ENCODE results near the gene SH3D19. TPM values are rescaled to one million over a fixed set of nuclear protein-coding genes. Genes with fewer than 3 reads are reported as not detected.

The SH3D19 gene
- polyA plus RNA-seq, 2 of the 4 experiments (the other 2 are of a cell fraction) = 15.3 to 22.9 TPM

DNA sequence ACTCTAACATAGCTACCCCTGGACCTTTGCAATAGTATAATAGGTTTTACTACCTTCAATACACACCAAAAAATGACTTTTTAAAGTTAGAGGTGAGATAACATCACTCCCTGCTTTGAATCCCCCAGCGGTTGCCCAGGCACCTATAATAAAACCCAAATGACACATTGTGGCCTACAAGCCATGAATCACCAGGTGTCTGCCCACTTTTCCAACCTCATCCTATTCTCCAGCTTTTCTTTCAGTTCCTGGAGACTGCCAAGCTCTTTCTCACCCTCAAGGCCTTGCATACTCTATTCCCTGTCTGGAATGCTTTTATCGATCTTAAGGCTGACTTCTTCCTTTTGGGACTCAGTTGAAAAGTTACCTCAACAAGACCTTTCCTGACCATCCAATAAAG, 64.9 kb downstream of the SH3D19 start:
- Histone ChIP-seq H3K9me3 (no peaks in the 10 kb centered on the region), H3K4me1 (0 out of 3 replicates have a peak, but pooled peaks cover 3% of the 10 kb centered on the region), H3K4me2 (no peak overlapping the region), H3K4me3 (no peak overlapping the region), H3K27ac (no peak overlapping the region)
- ATAC-seq = no peak
- ChIA-PET POLR2A (no interaction called here), CTCF (no interaction called here)
- no peak for FAIRE-seq
- no peak for DNase-seq (ENCODE audit: low read depth in 1 of 2, low spot score in 1 of 2)
- TF ChIP-seq TP53 (CRISPR knock-in tag; IDR thresholded peaks at IDR 0.05) (no peak), POLR2A (IDR thresholded peaks at IDR 0.05; ENCODE audit: low read length) (no peak), FOSL2 (IDR thresholded peaks at IDR 0.05) (no peak), FOSL2 (CRISPR knock-in tag; IDR thresholded peaks at IDR 0.05) (no peak), NR3C1 (IDR thresholded peaks at IDR 0.05) (no peak), CEBPB (IDR thresholded peaks at IDR 0.05) (no peak), JUN (IDR thresholded peaks at IDR 0.05) (no peak), HOXB13 (CRISPR knock-in tag; IDR thresholded peaks at IDR 0.05; ENCODE audit: low read depth) (no peak), FOSB (CRISPR knock-in tag; IDR thresholded peaks at IDR 0.05) (no peak), BHLHE40 (IDR thresholded peaks at IDR 0.05; ENCODE audit: low read depth, low read length) (no peak), SMC3 (IDR thresholded peaks at IDR 0.05) (no peak)
- TF ChIP-seq, protein P1, sequence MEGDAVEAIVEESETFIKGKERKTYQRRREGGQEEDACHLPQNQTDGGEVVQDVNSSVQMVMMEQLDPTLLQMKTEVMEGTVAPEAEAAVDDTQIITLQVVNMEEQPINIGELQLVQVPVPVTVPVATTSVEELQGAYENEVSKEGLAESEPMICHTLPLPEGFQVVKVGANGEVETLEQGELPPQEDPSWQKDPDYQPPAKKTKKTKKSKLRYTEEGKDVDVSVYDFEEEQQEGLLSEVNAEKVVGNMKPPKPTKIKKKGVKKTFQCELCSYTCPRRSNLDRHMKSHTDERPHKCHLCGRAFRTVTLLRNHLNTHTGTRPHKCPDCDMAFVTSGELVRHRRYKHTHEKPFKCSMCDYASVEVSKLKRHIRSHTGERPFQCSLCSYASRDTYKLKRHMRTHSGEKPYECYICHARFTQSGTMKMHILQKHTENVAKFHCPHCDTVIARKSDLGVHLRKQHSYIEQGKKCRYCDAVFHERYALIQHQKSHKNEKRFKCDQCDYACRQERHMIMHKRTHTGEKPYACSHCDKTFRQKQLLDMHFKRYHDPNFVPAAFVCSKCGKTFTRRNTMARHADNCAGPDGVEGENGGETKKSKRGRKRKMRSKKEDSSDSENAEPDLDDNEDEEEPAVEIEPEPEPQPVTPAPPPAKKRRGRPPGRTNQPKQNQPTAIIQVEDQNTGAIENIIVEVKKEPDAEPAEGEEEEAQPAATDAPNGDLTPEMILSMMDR (IDR thresholded peaks at IDR 0.05) = no peak
- TF ChIP-seq, protein P2, sequence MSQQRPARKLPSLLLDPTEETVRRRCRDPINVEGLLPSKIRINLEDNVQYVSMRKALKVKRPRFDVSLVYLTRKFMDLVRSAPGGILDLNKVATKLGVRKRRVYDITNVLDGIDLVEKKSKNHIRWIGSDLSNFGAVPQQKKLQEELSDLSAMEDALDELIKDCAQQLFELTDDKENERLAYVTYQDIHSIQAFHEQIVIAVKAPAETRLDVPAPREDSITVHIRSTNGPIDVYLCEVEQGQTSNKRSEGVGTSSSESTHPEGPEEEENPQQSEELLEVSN (IDR thresholded peaks at IDR 0.05; ENCODE audit: borderline replicate concordance, low read depth) = no peak
- TF ChIP-seq, protein P3, sequence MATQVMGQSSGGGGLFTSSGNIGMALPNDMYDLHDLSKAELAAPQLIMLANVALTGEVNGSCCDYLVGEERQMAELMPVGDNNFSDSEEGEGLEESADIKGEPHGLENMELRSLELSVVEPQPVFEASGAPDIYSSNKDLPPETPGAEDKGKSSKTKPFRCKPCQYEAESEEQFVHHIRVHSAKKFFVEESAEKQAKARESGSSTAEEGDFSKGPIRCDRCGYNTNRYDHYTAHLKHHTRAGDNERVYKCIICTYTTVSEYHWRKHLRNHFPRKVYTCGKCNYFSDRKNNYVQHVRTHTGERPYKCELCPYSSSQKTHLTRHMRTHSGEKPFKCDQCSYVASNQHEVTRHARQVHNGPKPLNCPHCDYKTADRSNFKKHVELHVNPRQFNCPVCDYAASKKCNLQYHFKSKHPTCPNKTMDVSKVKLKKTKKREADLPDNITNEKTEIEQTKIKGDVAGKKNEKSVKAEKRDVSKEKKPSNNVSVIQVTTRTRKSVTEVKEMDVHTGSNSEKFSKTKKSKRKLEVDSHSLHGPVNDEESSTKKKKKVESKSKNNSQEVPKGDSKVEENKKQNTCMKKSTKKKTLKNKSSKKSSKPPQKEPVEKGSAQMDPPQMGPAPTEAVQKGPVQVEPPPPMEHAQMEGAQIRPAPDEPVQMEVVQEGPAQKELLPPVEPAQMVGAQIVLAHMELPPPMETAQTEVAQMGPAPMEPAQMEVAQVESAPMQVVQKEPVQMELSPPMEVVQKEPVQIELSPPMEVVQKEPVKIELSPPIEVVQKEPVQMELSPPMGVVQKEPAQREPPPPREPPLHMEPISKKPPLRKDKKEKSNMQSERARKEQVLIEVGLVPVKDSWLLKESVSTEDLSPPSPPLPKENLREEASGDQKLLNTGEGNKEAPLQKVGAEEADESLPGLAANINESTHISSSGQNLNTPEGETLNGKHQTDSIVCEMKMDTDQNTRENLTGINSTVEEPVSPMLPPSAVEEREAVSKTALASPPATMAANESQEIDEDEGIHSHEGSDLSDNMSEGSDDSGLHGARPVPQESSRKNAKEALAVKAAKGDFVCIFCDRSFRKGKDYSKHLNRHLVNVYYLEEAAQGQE (IDR thresholded peaks at IDR 0.05) = no peak
- WGBS (ENCODE audit: missing lambda C conversion rate) = 87% methylated on average over 2 of the region's 2 CpGs

DNA sequence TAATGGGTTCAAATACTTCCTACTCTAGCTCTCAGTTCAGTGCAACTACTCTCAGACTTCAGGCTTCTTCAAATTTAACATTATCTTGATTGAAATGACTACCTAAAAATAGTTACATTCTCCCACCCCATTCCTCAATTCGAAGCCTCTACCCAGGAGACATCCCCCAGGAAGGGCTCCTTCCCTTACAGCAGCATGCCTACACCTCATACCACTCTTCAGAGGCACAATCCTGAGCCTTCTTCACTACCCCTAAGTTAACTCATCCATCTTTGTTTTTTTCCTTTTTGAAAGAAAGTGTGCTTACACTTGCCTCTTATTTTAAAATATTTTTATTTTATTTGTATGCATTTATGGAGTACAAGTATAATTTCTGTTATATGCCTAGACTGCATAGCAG, 65.7 kb downstream of the SH3D19 start:
- DNase-seq (ENCODE audit: low read depth in 1 of 2, low spot score in 1 of 2) = no peak
- H3K27ac ChIP-seq = no peak overlapping the region
- WGBS (ENCODE audit: missing lambda C conversion rate) = 88% methylated on average over 1 of the region's 1 CpG
- POLR2A ChIA-PET = no interaction called here
- no peak for ATAC-seq
- CTCF ChIA-PET = no interaction called here
- H3K4me1 ChIP-seq = 0 out of 3 replicates have a peak, but pooled peaks cover 3% of the 10 kb centered on the region
- H3K4me3 ChIP-seq = no peak overlapping the region
- TF ChIP-seq JUNB (IDR thresholded peaks at IDR 0.05) = no peak
- no peak for TF ChIP-seq FOXS1 (CRISPR knock-in tag; IDR thresholded peaks at IDR 0.05)
- TF ChIP-seq EP300 (IDR thresholded peaks at IDR 0.05) = no peak
- no peak for TF ChIP-seq ZFP36 (IDR thresholded peaks at IDR 0.05; ENCODE audit: borderline replicate concordance, partially characterized antibody)
- no peak for TF ChIP-seq MAZ (IDR thresholded peaks at IDR 0.05; ENCODE audit: borderline replicate concordance, low read depth, low read length)
- TF ChIP-seq, protein P3 (IDR thresholded peaks at IDR 0.05) = no peak
- no peak for TF ChIP-seq NR3C1 (IDR thresholded peaks at IDR 0.05)
- TF ChIP-seq CBX8 (IDR thresholded peaks at IDR 0.05) = no peak
- TF ChIP-seq, protein P4, sequence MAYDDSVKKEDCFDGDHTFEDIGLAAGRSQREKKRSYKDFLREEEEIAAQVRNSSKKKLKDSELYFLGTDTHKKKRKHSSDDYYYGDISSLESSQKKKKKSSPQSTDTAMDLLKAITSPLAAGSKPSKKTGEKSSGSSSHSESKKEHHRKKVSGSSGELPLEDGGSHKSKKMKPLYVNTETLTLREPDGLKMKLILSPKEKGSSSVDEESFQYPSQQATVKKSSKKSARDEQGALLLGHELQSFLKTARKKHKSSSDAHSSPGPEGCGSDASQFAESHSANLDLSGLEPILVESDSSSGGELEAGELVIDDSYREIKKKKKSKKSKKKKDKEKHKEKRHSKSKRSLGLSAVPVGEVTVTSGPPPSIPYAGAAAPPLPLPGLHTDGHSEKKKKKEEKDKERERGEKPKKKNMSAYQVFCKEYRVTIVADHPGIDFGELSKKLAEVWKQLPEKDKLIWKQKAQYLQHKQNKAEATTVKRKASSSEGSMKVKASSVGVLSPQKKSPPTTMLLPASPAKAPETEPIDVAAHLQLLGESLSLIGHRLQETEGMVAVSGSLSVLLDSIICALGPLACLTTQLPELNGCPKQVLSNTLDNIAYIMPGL (CRISPR knock-in tag; IDR thresholded peaks at IDR 0.05; ENCODE audit: borderline replicate concordance) = no peak
- no peak for TF ChIP-seq FOSB (CRISPR knock-in tag; IDR thresholded peaks at IDR 0.05)
- TF ChIP-seq JUN (IDR thresholded peaks at IDR 0.05) = no peak
- no peaks in the 10 kb centered on the region for H3K9me3 ChIP-seq
- no peak for FAIRE-seq
- H3K4me2 ChIP-seq = no peak overlapping the region

Measured in A549 (cell line).